NCI-H1436 treated with DMSO at 0.1 percent for 48 hours (cell line): ENCODE results near the gene LRRC4C.
A peak's percentile ranks its signal among the peaks of the same experiment; 100 is the strongest.

Source experiments
- DNase-seq: peaks from one replicate; lab custom pipeline; 2025; lab: John Stamatoyannopoulos, UW

The LRRC4C gene

DNA sequence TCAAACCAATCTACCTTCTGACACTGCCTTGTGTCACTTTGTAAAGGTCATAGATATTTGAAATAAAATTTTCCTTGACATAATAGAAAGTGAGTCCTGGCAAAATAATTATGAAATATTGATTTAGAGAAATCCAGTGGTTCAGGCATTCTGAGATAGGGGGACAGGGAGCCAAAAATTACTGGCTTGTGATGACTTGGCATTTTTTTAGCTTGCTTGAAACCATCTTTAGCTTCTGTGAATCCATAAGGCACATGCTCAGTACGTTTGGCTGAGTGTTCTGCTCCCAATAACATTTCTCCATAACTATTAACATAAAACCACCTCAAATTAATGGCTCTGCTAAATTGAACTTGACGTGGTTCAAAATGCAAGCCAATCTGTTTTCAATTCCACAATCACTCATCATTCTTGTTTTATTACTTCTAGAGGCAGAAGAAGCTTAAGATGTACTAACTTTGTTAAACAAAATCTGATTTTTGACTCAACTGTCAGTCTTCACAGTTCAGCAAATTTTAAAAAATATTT lies 209.0 kb downstream of the LRRC4C start:
- DNase-seq, result no peak

DNA sequence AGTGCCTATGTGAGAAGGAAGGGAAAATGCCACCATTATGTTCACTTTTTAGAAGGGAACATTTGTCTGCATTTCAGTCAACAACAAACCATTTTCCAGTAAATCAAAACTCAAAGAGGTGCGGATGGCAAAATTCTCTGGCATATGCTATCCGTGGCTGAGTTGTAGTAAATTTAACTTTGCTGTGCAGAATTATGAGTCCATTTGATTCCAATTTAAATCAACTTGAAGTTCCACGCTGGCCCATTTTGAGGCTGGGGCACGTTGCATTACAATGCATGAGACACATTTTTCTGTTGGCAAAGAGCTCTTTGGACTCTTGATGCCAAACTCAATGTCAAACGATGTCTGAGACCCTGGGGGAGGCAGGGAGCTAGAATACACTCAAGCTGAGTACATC lies 211.8 kb downstream of the LRRC4C start:
- DNase-seq, result no peak

DNA sequence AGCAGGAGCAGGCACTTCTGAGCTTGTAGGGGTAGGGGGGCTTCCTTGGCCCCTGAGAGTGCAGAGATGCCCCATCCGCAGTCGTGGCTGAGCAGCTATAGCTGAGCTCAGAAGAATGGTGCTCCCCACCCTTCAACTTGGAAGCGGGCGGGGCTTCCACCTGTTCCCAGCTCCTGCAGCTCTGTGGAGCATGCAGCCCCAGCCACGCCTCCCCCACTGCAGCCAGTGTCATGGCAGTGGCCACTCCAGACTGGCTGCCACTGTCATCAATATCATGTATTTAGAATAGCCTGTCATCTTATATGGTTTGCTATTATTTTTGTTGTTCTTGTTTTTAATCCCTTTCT lies 213.1 kb downstream of the LRRC4C start:
- DNase-seq, result no peak

DNA sequence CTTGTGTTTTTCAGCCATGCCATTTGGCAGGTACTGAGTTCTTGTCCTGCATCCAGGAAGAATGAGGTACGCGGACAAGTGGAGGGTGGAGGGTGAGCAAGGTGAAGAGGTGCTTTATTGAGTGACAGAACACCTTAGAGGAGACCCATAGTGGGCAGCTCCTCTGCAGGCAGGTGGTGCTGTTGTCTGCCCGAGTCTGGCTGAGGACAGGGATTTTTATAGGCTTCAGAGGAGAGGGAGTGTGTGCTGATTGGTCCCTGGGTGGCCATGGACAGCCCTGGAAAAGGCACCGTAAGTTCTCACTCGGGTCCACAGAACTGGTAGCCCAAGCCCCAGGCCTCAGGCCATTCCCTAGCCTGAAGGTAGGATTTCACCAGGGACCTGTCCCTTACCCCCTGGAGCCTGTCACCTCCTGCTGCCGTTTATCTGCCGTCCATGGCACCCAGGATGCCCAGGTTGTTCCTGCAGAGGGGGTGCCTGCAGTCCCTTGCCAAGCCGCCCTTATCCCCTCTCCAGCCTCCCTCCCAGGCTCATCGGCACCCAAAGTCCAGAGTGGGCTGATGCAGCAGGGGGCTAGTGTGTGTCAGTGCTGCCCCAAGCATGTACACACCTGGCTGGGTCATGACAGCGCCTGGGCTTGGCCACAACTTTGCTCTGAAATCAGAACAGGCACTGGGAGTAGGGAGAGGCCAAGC lies 213.6 kb downstream of the LRRC4C start:
- DNase-seq, result no peak

DNA sequence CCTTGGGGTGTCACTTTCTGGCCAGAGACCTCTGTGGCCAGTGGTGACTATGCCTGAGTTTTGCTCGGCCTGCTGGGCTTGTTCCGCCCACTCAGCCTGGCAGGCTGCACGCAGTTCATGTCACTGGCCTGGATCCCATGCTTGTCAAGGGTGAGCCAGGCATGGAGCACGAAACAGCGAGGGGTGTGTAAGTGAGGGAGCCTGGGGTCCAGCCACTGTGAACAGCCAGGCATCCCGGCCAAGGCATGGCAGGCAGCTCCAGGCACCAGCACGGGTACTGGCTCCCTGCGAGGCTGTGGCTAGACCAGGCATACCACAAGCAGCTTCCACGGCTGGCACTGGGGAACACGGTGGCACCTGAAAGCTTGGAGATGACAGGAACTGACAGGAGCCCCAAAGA lies 214.3 kb downstream of the LRRC4C start:
- DNase-seq, result no peak

DNA sequence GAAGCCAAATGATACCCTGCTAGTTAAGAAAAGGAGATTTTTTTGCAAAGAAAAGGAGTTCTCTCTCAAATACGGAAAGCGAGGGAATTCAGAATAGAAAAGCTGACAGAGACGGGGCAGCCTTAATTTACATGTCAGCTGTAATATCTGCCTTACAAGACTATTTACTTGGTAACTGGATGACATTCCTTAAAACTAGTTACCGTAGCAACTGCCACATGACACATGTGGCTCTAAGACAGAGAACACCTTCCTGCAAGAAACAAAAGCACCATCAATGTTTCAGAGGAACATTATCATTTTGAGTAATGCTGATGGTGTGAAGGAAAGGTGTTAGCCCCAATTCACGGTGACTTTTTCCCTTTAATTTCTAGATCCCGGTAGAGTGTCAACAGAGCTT lies 222.1 kb downstream of the LRRC4C start:
- DNase-seq, result no peak

DNA sequence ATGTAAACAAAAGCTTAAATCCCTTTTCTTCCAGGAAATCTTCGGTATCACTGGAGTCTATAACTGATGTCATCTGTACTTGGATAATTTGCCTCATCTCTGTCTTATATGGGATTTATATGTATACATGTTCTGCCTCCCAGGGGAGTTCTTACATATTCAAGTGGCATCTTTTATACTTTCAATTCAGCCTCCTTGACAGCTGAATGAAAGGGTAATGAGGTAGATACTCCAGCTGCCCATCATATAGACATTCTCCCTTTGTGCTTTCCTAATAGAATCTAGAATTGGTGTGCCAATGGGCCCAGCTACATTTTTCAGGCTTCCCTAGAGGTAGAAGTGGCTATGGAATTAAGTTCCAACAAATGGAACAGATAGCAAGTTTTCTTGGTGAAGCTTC lies 223.8 kb downstream of the LRRC4C start:
- DNase-seq, result no peak

DNA sequence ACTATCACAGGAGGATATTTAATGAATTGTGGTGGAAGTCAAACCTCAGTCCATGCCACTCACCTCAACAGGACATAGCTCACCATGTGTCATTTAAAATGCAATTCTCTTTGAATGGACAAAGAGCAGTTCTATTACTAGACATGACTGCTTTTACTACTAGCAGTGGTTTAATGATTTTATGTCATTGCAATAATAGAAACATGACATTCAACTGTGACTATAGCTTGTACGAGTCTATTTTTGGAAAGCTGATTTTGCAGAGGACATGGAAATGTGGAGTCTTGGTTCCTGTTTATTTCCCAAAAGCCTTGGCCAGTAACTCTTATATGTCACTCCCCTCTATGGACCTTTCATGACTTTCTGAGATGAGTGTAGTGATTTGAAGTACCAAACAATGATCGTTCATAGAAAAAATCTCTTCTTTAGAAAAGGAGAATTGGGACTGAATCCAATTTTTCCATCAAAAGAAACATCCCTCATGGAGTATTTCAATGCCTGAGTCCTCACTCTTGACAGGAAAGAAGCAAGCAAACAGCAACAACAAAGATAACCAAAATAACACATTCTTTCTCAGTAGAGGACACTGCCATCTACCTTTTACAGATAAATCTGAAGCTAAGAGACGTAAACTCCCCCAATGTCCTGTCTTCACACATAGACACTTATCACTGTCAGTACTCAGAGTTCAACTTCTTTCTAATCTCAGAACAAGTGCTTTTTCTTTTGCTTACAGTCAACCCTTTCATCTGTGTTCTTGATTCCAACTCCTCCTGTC lies 233.4 kb downstream of the LRRC4C start:
- DNase-seq, result no peak

DNA sequence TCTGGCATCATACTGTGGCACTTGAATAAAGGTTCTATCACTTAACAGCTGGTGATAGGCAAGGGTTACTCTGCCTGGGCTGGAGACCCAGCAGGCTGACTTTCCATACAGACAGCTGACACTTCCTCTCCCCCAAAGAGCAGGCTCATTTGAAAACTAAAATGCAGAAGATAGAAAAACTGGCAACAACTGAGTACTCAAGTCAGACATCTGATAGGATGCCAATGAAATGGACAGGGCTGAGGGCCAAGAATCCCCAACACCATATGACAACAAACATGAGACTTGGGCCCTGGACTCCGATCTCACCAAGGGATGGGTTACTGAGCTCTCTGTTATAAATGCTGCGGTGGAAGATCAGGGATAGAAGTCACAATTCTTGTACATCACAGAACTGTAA lies 237.2 kb downstream of the LRRC4C start:
- DNase-seq, result no peak

DNA sequence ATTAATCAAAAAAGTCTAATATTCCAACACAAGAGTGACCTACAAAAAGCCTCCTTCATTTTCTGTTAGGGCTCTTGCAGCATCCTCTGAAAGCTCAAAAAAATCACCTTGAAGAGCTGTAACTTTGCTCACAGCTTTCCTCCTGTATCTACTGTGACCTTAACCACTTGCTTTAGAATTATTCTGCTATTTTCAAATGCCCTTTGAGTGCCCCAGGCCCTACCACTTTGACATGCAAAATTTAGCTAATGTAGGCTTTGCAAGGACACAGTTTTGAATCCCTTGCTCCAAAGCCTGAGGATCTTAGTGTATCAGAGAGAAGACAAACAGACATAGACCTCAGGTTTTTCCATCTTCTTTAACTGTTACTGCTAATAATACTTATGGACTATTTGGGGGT lies 253.1 kb downstream of the LRRC4C start:
- DNase-seq, result no peak

DNA sequence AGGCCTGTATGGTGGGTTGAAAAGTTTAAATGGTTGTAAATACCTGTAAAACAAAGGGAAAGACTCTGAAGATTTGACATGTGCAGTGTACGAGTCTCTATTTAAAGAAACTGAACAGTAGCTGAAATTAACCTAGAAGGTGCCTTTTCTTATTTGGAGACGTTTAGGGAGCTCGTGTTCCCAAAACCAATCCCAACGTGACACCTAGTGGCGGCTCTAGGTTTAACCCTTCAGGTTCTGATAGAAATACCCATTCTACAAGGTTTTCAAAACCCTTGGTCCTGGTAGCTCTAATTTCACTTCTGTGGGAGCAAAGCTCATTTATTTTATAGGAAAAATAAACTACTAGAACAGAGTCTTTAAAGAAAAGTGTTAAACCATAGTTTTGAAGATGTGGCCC lies 258.3 kb downstream of the LRRC4C start:
- peak; percentile 18 for DNase-seq

DNA sequence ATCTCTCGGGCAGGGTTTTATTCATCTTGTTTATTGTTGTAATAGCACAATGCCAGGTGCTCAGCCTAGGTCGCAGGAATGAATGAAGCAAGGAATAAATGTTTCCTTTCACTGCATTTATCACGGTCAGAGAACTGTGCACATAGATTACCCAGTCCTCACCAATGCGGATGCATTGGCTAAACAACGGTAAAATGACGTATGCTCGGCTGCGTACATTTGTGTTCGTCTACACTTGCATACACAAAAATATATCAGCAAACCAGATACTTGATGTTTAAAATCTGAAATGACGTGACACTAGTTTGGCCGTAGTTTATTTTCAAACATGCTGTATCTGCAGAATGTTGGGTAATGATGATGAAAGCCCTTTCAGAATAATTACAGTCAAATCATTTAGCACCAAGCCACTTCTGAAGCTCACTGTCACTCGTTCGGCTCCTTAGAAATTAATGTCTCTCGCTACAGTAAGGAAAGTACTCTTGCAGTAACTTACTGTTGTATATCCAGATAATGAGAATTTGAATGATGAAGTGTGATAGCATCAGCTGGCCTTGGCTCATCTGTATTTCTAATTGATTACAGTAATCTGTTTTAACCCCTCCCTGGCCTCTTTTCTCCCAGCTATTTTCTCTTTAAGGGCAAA lies 268.9 kb downstream of the LRRC4C start:
- no peak for DNase-seq

DNA sequence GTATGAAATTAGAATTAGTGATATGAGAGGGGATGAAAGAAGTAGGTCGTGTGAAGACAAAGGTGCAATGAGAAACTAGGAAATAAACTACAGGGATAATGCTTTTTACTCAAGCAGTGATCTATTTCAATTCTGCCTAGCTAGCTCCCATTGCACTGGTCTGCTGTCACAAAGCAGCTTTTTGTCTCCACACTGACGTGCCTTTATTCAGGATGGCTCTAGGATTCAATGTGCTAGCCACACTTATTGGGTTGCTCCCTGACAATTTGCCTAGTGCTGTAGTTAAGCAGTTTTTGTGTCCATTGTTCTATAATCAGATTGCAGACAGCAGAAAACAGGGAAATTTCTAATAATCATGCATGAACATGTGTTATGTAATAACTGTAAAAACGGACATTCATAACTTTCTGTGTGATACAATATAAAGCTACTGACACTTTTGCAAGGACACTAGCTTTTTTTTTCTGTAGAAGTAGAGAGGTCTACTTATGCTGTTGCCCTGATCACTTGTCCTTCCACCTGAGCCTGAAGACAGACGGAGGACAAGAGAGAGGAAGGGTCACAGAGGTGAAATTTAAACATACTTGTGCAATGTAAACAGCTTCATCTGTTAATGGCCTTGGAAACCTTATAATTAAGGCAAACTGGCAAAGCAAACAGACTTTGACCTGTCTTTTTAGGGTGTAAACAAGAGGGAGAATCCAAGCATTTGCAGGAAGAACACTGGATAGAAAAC lies 269.6 kb downstream of the LRRC4C start:
- no peak for DNase-seq

DNA sequence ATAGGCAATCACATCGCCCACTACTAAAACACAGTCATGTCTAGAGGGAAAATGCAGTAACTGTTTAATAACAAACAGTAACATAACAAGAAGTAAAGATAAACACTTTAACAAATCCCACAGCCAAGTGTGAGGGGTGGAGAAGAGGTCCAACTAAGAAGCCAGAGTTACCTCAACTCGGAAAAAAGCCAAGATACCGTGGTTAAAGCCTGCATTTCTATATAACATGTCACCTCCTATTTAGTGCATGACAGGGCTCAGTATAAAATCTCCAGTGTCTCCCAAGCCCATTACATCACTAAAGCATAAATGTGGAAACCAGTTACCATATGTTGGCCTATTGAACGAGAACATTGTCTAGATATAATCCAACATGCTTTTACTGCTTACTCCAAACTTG lies 281.7 kb downstream of the LRRC4C start:
- no peak for DNase-seq

DNA sequence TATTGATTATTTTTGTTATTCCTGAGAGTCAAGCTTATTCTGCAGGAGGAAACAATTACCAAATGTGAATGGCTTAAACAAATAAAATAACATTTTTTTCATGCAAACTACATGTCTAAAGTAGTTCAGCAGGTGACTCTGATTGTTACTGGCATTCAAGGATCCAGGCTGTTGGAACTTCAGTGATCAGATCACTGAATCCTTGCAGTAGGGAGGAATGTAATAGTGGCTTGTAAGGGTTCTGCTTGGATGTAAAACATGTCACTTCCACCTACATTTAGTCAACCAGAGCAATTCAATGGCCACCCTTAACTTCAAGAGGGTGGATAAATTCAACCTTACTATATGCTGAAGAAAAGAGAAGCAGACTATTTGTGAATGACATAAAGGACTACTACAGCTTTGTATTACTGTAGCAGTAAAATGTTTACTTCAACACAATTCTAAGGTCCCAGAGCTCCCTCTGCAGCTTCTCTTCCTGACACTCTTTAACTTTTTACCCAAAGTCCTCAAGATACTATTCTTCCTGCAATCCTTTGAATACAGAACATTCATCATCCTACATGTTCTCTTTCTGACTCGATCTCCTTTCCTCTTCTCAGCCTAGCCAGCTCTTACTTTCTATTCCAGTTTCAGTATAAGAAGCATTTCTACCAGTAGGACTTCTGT lies 284.0 kb downstream of the LRRC4C start:
- no peak for DNase-seq

DNA sequence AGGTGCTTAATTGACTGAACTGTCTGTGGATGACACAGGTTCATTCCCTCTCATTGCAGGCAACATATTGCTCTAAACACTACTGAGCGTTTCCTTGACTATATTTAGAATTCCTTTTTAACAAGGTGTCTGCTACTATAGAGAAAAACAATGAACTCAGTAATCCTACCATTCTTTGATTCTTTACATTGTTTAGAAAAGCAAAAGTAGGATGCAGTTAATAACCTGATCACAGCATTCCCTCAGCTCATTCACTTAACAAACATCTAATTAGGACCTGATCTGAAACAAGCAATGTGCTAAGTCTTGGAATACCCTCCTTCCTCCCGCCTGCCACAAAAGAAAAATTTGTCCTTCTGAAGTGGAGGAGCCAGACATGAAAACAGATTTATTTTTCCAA lies 313.1 kb downstream of the LRRC4C start:
- no peak for DNase-seq

DNA sequence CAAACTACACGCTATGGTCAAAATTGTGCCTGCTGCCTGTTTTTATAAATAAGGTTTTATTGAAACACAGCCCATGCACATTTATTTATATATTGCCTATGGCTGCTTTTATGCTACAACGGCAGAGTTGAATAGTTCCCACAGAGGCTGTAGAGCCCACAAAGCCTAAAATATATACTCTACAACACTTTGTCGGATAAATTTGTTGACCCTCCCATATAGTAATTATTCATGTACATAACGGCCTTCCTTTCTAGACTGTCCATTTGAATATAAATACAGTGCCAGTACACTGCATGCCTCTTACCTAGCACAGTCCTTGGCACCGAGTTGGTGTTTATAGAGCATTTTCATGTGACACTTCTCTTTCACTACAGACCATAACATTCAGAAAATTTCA lies 314.0 kb downstream of the LRRC4C start:
- no peak for DNase-seq

DNA sequence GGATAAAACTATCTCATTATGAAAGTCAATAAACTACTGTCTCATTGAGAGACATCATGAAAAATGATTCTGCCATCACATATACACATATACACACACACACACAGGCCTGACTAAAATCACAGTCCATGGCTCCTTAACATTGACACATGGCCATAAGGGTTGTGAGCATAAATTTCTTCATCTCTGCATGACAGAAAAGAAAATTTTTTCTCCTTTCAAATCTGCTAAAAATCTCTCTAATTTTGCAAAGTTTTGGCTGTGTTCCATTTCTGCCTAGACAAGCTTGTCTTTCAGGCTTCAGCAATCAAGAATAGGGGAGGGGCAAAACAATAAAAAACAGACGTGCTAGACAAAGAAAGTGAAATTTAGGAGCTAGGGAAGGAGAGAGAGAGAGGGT lies 324.5 kb downstream of the LRRC4C start:
- DNase-seq, result no peak

DNA sequence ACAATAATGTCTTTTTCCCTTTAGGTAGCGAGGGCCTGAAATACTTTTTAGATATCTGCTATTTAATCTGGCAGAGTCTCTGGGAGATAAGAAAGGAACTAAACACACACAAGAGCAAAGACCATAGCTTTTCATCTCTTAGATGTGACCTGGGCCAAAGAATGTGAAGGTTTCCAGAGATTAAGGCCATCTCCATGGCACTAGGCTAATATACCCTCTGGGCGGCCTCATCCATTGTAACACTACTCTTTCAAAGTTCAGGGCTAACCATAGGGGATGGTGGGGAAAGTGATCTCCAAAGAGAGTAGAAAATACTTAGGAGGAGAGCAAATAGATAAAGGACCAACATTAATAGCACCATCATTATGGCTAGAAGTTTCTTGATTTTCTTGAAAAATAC lies 326.4 kb downstream of the LRRC4C start:
- DNase-seq, result no peak

DNA sequence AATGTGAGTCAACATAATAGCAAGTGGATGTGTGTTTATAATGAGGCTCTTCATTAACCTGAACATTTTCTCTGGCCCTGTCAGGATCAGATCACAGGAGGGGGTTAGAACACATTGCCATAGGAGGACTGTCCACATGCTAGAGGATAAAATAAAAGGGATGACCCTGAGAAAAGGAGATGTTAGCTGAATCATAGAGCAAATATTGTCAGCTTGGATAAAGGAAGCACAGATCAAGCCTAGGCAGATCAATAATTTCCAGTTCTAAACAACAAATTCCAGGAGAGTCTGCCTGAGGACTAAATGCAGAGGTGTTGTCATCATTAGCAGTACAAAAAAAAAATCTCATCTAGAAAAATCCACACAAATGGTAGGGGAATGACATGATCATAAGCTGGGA lies 337.9 kb downstream of the LRRC4C start:
- no peak for DNase-seq

DNA sequence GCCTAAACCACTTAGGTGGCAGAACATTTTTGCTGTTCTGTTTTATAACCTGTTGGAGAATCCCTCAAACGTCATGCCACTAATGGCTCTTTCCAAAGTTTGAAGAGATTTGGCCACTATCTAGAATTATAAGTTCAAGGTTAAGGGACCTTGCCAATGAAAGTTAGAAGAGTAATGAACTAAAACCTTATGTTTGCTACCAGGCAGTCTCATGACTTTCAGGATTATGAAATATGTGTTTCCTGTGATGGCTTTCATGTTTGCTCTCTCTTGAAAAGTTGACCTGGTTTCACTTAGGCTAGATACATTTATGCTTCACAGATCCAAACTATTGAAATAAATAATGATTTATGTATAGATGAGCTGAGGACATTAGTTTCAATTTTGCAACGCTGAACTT lies 340.0 kb downstream of the LRRC4C start:
- no peak for DNase-seq

DNA sequence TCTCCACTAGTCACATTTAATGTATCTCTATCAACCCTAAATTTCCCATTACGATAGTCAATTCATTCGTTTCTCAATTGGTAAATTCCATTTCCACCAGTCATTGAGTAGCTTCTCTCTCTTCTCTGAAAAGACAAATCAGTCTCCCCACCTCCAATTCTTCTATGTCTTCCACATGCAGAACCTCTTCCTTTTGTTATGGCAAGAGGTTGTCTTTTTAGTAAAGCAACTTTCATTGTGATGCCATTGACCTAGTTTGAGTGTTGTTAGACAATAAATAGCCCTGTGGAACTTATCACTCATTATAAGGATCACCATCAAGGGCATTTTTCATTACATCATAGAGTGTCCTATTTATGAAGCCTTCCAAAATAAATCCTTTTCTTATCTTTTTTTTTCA lies 340.9 kb downstream of the LRRC4C start:
- no peak for DNase-seq
